ENCODE data around the gene PRKG2. TPM values are rescaled to one million over a fixed set of nuclear protein-coding genes. Genes with fewer than 3 reads are reported as not detected.

PRKG2 gene
- total RNA-seq, 2 donors from 2014 or later: 0.99 to 2.9 TPM

DNA sequence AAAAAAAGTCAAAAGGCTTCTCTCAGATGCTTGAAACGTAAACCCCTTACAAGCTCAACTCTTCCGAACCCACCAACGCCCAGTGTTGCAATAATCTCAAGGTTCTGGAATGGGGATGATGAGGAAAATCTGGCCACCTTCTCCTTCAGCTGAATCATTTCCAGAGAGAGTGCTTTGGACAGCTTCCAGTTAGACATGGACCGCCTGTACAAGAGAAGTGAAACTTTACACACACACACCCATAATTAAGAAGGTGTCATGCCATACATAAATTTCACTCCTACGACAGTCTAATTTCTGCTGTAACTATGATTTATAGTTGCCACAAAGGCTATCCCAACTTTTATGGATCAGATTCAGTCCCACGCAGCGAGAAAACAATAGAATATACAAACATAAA, 72.3 kb downstream of the PRKG2 start:
- DNase-seq: no peak
- intact Hi-C loops (cut with DNase I): no loop called here

DNA sequence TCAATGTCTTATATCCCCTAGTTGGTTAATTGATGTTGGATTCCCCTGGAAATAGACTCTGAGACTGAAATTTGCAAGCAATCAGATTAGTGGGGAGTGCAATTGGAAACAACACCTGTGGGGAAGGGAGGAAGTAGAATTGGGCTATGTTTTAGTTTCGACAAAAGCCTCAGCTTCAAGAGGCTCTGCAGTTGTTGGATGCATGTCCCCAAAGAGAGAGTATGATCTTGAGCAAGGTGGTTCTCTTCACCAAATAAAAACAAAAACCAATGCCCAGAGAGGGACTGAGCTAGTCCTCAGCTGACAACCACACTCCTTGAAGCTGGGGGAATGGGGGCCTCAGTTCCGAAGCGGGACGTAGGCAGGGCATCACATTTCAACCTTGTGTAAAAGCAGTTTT, 77.1 kb downstream of the PRKG2 start:
- WGBS, 2 donors: 90 to 92% methylated on average over 4 of the region's 4 CpGs
- intact Hi-C loops (cut with DNase I): no loop called here
- no peak overlapping the region for H3K4me3 ChIP-seq
- ATAC-seq: no peak
- no peaks in the 10 kb centered on the region for H3K27me3 ChIP-seq
- no peak for DNase-seq
- H3K4me1 ChIP-seq: no peaks in the 10 kb centered on the region
- H3K9me3 ChIP-seq: no peaks in the 10 kb centered on the region
- no peaks in the 10 kb centered on the region for H3K36me3 ChIP-seq (replicated peaks in 1 of 2; ENCODE audit: insufficient read depth in 1 of 2, low read depth in 2 of 2)
- no peak for TF ChIP-seq POLR2A (IDR thresholded peaks at IDR 0.05)
- TF ChIP-seq, protein P1, sequence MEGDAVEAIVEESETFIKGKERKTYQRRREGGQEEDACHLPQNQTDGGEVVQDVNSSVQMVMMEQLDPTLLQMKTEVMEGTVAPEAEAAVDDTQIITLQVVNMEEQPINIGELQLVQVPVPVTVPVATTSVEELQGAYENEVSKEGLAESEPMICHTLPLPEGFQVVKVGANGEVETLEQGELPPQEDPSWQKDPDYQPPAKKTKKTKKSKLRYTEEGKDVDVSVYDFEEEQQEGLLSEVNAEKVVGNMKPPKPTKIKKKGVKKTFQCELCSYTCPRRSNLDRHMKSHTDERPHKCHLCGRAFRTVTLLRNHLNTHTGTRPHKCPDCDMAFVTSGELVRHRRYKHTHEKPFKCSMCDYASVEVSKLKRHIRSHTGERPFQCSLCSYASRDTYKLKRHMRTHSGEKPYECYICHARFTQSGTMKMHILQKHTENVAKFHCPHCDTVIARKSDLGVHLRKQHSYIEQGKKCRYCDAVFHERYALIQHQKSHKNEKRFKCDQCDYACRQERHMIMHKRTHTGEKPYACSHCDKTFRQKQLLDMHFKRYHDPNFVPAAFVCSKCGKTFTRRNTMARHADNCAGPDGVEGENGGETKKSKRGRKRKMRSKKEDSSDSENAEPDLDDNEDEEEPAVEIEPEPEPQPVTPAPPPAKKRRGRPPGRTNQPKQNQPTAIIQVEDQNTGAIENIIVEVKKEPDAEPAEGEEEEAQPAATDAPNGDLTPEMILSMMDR (IDR thresholded peaks at IDR 0.05): no peak
- H3K27ac ChIP-seq: no peak overlapping the region

More for the DNA sequence above, 72.3 kb downstream of the PRKG2 start:
- Histone ChIP-seq H3K4me3 (no peak overlapping the region), H3K4me1 (no peaks in the 10 kb centered on the region), H3K27ac (no peak overlapping the region), H3K9me3 (no peaks in the 10 kb centered on the region), H3K36me3 (replicated peaks in 1 of 2; ENCODE audit: insufficient read depth in 1 of 2, low read depth in 2 of 2) (no peaks in the 10 kb centered on the region), H3K27me3 (no peaks in the 10 kb centered on the region)
- TF ChIP-seq, protein P1 (IDR thresholded peaks at IDR 0.05): no peak
- TF ChIP-seq POLR2A (IDR thresholded peaks at IDR 0.05): no peak
- ATAC-seq: no peak
- 67 to 76% methylated on average over 7 of the region's 7 CpGs for WGBS, 2 donors

DNA sequence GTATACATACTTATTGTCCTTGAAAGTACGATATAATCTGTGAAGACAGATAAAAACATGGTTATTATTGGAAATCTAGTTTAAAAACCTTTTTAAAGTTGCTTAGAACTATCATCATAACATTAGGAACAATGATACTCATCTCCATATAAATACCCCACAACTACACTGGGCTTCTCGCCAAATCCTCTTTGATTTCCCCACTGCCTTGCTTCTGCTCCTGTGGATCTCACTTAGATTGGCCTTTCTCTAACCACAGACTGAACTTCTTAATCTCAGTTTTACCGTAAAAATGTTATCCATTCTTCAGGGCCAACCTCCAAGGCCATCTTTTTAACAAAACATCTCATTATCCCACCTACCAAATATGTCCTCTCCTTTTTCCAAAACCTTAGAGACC, 77.6 kb downstream of the PRKG2 start:
- ATAC-seq (no peak), DNase-seq (no peak)
- no peaks in the 10 kb centered on the region for H3K36me3 ChIP-seq (replicated peaks in 1 of 2; ENCODE audit: insufficient read depth in 1 of 2, low read depth in 2 of 2)
- no peak overlapping the region for H3K4me3 ChIP-seq
- TF ChIP-seq POLR2A (IDR thresholded peaks at IDR 0.05): no peak
- TF ChIP-seq, protein P1 (IDR thresholded peaks at IDR 0.05): no peak
- WGBS, 2 donors: 60% methylated on average over 3 of the region's 3 CpGs
- intact Hi-C loops (cut with DNase I): no loop called here
- H3K27ac ChIP-seq: no peak overlapping the region
- no peaks in the 10 kb centered on the region for H3K4me1 ChIP-seq
- no peaks in the 10 kb centered on the region for H3K27me3 ChIP-seq
- H3K9me3 ChIP-seq: no peaks in the 10 kb centered on the region

DNA sequence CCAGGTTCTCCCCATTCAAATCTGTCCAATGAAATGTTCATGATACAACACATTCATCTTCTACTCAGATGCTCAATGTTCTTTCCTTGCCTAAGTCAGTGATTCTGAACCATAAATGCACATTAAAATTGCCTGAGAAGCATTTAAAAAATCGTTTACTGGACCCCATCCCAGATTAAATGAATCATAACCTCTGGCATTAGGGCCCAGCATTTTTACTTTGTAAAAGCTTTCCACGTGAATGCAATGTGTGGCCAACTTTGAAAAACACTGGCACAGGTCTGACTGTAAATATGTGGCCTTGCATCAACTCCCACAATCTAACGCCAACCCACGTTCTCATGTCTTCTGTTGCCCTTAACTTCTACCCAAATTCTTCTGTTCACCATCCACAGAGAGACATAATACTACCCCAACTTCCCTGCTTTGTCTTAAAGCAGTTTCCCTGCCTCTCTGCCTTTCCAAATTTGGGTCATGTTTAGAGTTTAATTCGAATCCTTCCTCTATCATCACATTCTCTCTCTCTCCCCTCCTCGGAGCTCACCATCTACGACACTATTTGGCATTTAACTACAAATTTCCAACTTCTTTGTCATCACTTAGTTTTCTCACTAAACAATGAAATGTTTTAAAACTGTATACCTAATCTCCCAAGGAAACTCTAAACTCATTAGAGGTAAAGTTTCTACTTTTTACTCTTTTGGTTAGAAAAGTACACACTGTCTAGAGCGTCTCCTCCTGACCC, 78.7 kb downstream of the PRKG2 start:
- Histone ChIP-seq H3K36me3 (replicated peaks in 1 of 2; ENCODE audit: insufficient read depth in 1 of 2, low read depth in 2 of 2) (no peaks in the 10 kb centered on the region), H3K27me3 (no peaks in the 10 kb centered on the region), H3K4me1 (no peaks in the 10 kb centered on the region), H3K4me3 (no peak overlapping the region), H3K27ac (no peak overlapping the region), H3K9me3 (no peaks in the 10 kb centered on the region)
- DNase-seq (peak in 2 of 4 donors; percentile 5 to 8), ATAC-seq (no peak)
- 60 to 61% methylated on average over 8 of the region's 8 CpGs for WGBS, 2 donors
- TF ChIP-seq POLR2A (IDR thresholded peaks at IDR 0.05): no peak
- TF ChIP-seq, protein P1 (IDR thresholded peaks at IDR 0.05): no peak
- intact Hi-C loops (cut with DNase I): no loop called here

DNA sequence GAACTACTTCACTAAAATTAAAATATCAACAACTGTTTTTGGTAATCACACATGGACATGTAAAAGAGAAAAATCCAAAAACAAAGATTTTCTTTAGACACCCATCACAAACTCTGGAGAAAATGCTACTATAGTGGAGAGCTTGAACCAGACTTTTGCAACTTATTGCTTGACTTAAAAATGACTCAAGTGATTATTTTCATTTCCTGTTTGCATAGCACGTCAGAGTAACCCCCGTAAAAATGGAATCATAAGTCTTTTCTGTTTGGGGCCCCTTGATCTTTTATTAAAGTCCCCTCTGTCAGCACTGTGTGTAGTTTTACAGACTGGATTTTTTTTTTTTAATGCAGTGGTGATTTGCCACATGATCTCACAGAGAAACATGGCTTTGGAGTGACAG, 79.5 kb downstream of the PRKG2 start:
- Histone ChIP-seq H3K4me3 (no peak overlapping the region), H3K27ac (no peak overlapping the region), H3K9me3 (no peaks in the 10 kb centered on the region), H3K4me1 (no peaks in the 10 kb centered on the region), H3K36me3 (replicated peaks in 1 of 2; ENCODE audit: insufficient read depth in 1 of 2, low read depth in 2 of 2) (no peaks in the 10 kb centered on the region), H3K27me3 (no peaks in the 10 kb centered on the region)
- intact Hi-C loops (cut with DNase I): no loop called here
- TF ChIP-seq, protein P1 (IDR thresholded peaks at IDR 0.05): no peak
- TF ChIP-seq POLR2A (IDR thresholded peaks at IDR 0.05): no peak
- ATAC-seq: no peak
- DNase-seq: no peak
- 56 to 65% methylated on average over 2 of the region's 2 CpGs for WGBS, 2 donors
